Panc1 (cell line): ENCODE results near the gene CDKL4. TPM values are rescaled to one million over a fixed set of nuclear protein-coding genes. Genes with fewer than 3 reads are reported as not detected.

Experiments used
- ATAC-seq: fragments of 200-7000 bp; cut with Tn5 transposase; 2 replicates; pipeline ENCODE4 v1.9.1; 2020; ENCODE audit warnings: mild to moderate bottlenecking, moderate library complexity
- BruUV-seq: library from RNA; stranded (reverse); fragments of 400-500 nt; replicated peaks from 2 replicates; lab custom pipeline; 2021; lab: Mats Ljungman, UMichigan
- CTCF ChIA-PET: fragments of 300-600 bp; sonication (Branson Sonifier 250); formaldehyde crosslinking; loops from one replicate; lab custom pipeline; 2022; ENCODE audit warnings: antibody characterized with exemption; lab: Charles Lee
- POLR2A ChIA-PET: fragments of 300-600 bp; sonication (Branson Sonifier 250); formaldehyde crosslinking; loops from one replicate; lab custom pipeline; 2022; ENCODE audit warnings: antibody characterized with exemption; lab: Charles Lee
- DNase-seq: peaks from one replicate; pipeline ENCODE4 v3.0.0-alpha.2; 2010; ENCODE audit warnings: low read depth, low spot score
- H3K27ac ChIP-seq: 2 replicates; pipeline ENCODE4 v1.5.1; 2011; ENCODE audit warnings: mild to moderate bottlenecking, low read length, inconsistent platforms
- H3K27me3 ChIP-seq: fragments of 200-500 bp; sonication (Bioruptor generic); 2 replicates; pipeline ENCODE4 v1.6.0; 2014; ENCODE audit warnings: low read length, inconsistent platforms; ENCODE audit not compliant: control insufficient read depth, insufficient read depth
- H3K36me3 ChIP-seq: fragments of 200-500 bp; sonication (Bioruptor generic); 2 replicates; pipeline ENCODE4 v1.5.1; 2014; ENCODE audit warnings: inconsistent platforms, mild to moderate bottlenecking, low read length, moderate library complexity; ENCODE audit not compliant: control insufficient read depth, insufficient read depth
- H3K4me1 ChIP-seq: 2 replicates; pipeline ENCODE4 v1.5.1; 2011; ENCODE audit warnings: inconsistent platforms, mild to moderate bottlenecking, low read length, moderate library complexity; ENCODE audit not compliant: control insufficient read depth, insufficient read depth
- H3K4me3 ChIP-seq, 2 experiments: 2 replicates each; pipeline ENCODE4 v1.5.1; 2011 to 2012; ENCODE audit warnings: low read depth in 2 of 2, low read length in 2 of 2, mild to moderate bottlenecking in 2 of 2, inconsistent platforms in 1 of 2, moderate library complexity in 1 of 2
- H3K9me3 ChIP-seq: fragments of 200-500 bp; sonication (Bioruptor generic); 2 replicates; pipeline ENCODE4 v1.5.1; 2014; ENCODE audit warnings: low read depth, mild to moderate bottlenecking, inconsistent platforms, low read length, moderate library complexity; ENCODE audit not compliant: control insufficient read depth, insufficient read depth
- POLR2AphosphoS5 ChIP-seq: IDR thresholded peaks from 2 replicates; pipeline ENCODE4 v1.6.1; 2012; ENCODE audit warnings: mild to moderate bottlenecking, low read depth, low read length, moderate library complexity
- SIN3A ChIP-seq: IDR thresholded peaks from 2 replicates; pipeline ENCODE4 v1.6.1; 2012; ENCODE audit warnings: low read depth, mild to moderate bottlenecking, low read length, moderate library complexity, borderline replicate concordance; ENCODE audit not compliant: insufficient read depth
- TCF7L2 ChIP-seq: IDR thresholded peaks from 2 replicates; pipeline ENCODE4 v1.6.1; 2011; ENCODE audit warnings: mild to moderate bottlenecking, low read depth, low read length, inconsistent platforms
- in situ Hi-C: cut with HindIII; loops from 2 replicates; pipeline ENCODE4 v1.10.0; 2016; ENCODE audit warnings: low sequenced_read_pairs, low pct_unique_long_range_greater_than_20kb
- intact Hi-C: fragments of 100-400 bp; cut with micrococcal nuclease; formaldehyde crosslinking; loops from one replicate; pipeline ENCODE4 v1.10.0; 2022; ENCODE audit not compliant: unreplicated experiment
- total RNA-seq: library from RNA; stranded (reverse); gene quantifications from one replicate; pipeline ENCODE4 v1.2.1, GENCODE V29; 2021; ENCODE audit not compliant: unreplicated experiment
- TF ChIP-seq, protein P1 (sequence below): fragments of 450-650 bp; IDR thresholded peaks from 2 replicates; pipeline ENCODE4 v1.5.1; 2017; ENCODE audit warnings: mild to moderate bottlenecking
- TF ChIP-seq, protein P2 (sequence below), 2 experiments: IDR thresholded peaks; 2 replicates each; pipeline ENCODE4 v1.6.1; 2011 to 2012; ENCODE audit warnings: low read depth in 2 of 2, control low read depth in 1 of 2, low read length in 1 of 2, mild to moderate bottlenecking in 1 of 2, moderate library complexity in 1 of 2; ENCODE audit not compliant: insufficient read depth in 1 of 2

Gene CDKL4
- total RNA-seq, 1 experiment from 2014 or later = not detected

DNA sequence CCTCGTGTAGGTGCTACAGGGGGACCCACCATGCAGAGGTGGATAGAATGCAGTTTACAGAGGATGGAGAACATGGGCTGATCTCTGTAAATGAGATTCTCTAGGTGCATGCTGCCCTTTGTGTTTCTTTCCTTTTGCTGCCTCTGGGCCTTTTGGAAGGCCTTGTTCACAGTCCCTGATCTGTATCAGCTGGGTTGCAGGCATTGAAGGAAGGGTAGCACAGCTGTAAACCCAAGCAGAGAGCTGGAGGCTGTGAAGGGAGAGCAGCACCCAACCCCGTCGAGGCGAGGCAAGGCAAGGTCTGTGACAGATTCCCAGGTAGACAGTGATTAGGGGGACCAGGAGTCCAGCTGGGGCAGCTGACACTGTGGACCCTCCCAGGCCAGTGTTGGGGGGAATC is 66.8 kb downstream of the CDKL4 start:
- POLR2A ChIA-PET = no interaction called here
- no peak for ATAC-seq

DNA sequence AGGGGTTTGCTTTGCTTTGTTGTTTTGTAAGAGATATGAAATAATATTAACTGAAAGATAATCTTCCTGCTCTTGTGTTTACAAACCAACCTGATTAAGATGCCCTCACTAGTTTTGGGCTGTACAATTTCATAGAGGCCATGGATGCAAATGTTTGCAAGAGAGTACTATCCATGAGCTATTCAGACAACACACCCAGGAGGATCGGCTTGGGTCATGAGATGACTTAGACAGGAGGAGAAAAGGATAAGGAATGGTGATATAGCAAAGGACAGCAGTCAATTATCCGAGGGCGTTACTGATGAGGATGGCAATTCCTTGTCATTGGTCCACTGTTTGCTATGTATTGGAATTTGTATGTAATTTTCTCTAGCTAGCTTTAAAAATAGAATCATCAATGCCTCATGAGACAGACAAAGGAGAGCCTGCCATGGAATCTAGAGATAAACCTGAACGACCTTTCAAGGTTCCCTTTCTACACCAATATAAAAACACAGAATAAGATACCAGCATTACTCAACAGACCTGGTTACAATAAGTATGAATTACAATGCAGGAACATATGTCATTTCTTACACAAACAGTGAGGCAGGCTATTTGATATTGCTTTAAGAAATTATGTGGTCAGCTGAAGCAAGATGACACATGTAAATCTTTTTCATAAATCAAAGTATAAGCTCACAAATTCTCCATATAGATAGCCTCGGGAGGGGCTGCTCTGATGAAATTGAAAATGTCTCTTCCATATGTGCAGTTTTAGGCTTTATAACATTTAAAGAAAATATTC is 68.6 kb downstream of the CDKL4 start:
- Histone ChIP-seq H3K27ac (no peak overlapping the region), H3K4me1 (no peaks in the 10 kb centered on the region), H3K36me3 (no peaks in the 10 kb centered on the region), H3K27me3 (no peaks in the 10 kb centered on the region; the same call in 1 of the 2 replicates), H3K4me3 (no peak overlapping the region), H3K9me3 (no peaks in the 10 kb centered on the region)
- CTCF ChIA-PET = no interaction called here
- TF ChIP-seq, protein P1, sequence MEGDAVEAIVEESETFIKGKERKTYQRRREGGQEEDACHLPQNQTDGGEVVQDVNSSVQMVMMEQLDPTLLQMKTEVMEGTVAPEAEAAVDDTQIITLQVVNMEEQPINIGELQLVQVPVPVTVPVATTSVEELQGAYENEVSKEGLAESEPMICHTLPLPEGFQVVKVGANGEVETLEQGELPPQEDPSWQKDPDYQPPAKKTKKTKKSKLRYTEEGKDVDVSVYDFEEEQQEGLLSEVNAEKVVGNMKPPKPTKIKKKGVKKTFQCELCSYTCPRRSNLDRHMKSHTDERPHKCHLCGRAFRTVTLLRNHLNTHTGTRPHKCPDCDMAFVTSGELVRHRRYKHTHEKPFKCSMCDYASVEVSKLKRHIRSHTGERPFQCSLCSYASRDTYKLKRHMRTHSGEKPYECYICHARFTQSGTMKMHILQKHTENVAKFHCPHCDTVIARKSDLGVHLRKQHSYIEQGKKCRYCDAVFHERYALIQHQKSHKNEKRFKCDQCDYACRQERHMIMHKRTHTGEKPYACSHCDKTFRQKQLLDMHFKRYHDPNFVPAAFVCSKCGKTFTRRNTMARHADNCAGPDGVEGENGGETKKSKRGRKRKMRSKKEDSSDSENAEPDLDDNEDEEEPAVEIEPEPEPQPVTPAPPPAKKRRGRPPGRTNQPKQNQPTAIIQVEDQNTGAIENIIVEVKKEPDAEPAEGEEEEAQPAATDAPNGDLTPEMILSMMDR = no peak
- TF ChIP-seq, protein P2, sequence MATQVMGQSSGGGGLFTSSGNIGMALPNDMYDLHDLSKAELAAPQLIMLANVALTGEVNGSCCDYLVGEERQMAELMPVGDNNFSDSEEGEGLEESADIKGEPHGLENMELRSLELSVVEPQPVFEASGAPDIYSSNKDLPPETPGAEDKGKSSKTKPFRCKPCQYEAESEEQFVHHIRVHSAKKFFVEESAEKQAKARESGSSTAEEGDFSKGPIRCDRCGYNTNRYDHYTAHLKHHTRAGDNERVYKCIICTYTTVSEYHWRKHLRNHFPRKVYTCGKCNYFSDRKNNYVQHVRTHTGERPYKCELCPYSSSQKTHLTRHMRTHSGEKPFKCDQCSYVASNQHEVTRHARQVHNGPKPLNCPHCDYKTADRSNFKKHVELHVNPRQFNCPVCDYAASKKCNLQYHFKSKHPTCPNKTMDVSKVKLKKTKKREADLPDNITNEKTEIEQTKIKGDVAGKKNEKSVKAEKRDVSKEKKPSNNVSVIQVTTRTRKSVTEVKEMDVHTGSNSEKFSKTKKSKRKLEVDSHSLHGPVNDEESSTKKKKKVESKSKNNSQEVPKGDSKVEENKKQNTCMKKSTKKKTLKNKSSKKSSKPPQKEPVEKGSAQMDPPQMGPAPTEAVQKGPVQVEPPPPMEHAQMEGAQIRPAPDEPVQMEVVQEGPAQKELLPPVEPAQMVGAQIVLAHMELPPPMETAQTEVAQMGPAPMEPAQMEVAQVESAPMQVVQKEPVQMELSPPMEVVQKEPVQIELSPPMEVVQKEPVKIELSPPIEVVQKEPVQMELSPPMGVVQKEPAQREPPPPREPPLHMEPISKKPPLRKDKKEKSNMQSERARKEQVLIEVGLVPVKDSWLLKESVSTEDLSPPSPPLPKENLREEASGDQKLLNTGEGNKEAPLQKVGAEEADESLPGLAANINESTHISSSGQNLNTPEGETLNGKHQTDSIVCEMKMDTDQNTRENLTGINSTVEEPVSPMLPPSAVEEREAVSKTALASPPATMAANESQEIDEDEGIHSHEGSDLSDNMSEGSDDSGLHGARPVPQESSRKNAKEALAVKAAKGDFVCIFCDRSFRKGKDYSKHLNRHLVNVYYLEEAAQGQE (IDR thresholded peaks at IDR 0.05; ENCODE audit: insufficient read depth in 1 of 2, low read depth in 2 of 2, low read length in 1 of 2) = no peak
- no peak for TF ChIP-seq POLR2AphosphoS5
- BruUV-seq = no TSS peak
- in situ Hi-C loops = no loop called here
- no peak for DNase-seq
- intact Hi-C loops = no loop called here
- POLR2A ChIA-PET = no interaction called here
- no peak for ATAC-seq

More for the DNA sequence above, 66.8 kb downstream of the CDKL4 start:
- intact Hi-C loops = no loop called here
- Histone ChIP-seq H3K36me3 (no peaks in the 10 kb centered on the region), H3K4me3 (no peak overlapping the region), H3K27me3 (no peaks in the 10 kb centered on the region; the same call in 1 of the 2 replicates), H3K4me1 (no peaks in the 10 kb centered on the region), H3K9me3 (no peaks in the 10 kb centered on the region), H3K27ac (no peak overlapping the region)
- no TSS peak for BruUV-seq
- DNase-seq = no peak
- CTCF ChIA-PET = no interaction called here
- TF ChIP-seq TCF7L2 = no peak
- TF ChIP-seq POLR2AphosphoS5 = no peak
- in situ Hi-C loops = no loop called here

DNA sequence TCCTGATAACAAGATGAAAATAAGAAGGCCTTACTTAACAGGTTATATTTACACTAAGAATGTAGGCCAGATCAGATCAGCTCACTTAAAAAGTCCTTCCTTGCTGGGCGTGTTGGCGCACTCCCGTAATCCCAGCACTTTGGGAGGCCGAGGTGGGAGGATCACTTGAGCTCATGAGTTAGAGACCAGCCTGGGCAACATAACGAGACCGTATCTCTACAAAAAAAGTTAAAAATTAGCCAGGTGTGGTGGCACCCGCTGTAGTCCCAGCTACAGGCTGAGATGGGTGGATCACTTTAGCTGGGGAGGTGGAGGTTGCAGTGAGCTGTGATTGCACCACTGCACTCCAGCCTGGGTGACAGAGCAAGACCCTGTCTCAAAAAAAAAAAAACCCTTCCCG is 69.7 kb downstream of the CDKL4 start:
- Histone ChIP-seq H3K9me3 (no peaks in the 10 kb centered on the region), H3K4me3 (no peak overlapping the region), H3K4me1 (no peaks in the 10 kb centered on the region), H3K27me3 (no peaks in the 10 kb centered on the region; the same call in 1 of the 2 replicates), H3K36me3 (no peaks in the 10 kb centered on the region), H3K27ac (no peak overlapping the region)
- BruUV-seq = no TSS peak
- intact Hi-C loops = no loop called here
- no peak for TF ChIP-seq TCF7L2
- no peak for TF ChIP-seq SIN3A
- no peak for TF ChIP-seq POLR2AphosphoS5
- TF ChIP-seq, protein P1 = no peak
- TF ChIP-seq, protein P2 (IDR thresholded peaks at IDR 0.05; ENCODE audit: insufficient read depth in 1 of 2, low read depth in 2 of 2, low read length in 1 of 2) = no peak
- DNase-seq (no peak), ATAC-seq (no peak)
- ChIA-PET CTCF (no interaction called here), POLR2A (no interaction called here)
- in situ Hi-C loops = no loop called here
